NCI-H2227 treated with DMSO at 0.1 percent for 48 hours (cell line): ENCODE measurements around the gene HIRA.
"Not testable (repeated sequence)": the region's sequence is repeated elsewhere in the genome, so short reads cannot be mapped to it uniquely, and the experiment has no call there.

Experiments
- DNase-seq: peaks from one replicate; lab custom pipeline; 2025; lab: John Stamatoyannopoulos, UW

Gene HIRA

GRCh38 chr22:19463008-19463407 lies 31.5 kb upstream of the HIRA start:
- no peak for DNase-seq

- DNase-seq, result no peak
Measured at GRCh38 chr22:19461506-19461905, 30.0 kb upstream of the HIRA start.

GRCh38 chr22:19460036-19460435 lies 28.5 kb upstream of the HIRA start:
- DNase-seq, result no peak

- DNase-seq, result no peak
Measured at GRCh38 chr22:19457828-19458428, 26.4 kb upstream of the HIRA start.

- DNase-seq, result no peak
Measured at GRCh38 chr22:19456541-19456940, 25.0 kb upstream of the HIRA start.

- no peak for DNase-seq
Measured at GRCh38 chr22:19455585-19456370, 24.2 kb upstream of the HIRA start.

- no peak for DNase-seq
Measured at GRCh38 chr22:19455033-19455432, 23.5 kb upstream of the HIRA start.

- no peak for DNase-seq
Measured at GRCh38 chr22:19454156-19454555, 22.6 kb upstream of the HIRA start.

- no peak for DNase-seq
Measured at GRCh38 chr22:19453718-19454117, 22.2 kb upstream of the HIRA start.

- no peak for DNase-seq
Measured at GRCh38 chr22:19451570-19451969, 20.0 kb upstream of the HIRA start.

- DNase-seq, result no peak
Measured at GRCh38 chr22:19450363-19451175, 19.0 kb upstream of the HIRA start.

- no peak for DNase-seq
Measured at GRCh38 chr22:19449422-19449767, 17.9 kb upstream of the HIRA start.

GRCh38 chr22:19448739-19449421 lies 17.3 kb upstream of the HIRA start:
- no peak for DNase-seq

GRCh38 chr22:19448076-19448607 lies 16.6 kb upstream of the HIRA start:
- peak; percentile 50 for DNase-seq

- peak; percentile 97 for DNase-seq
Measured at GRCh38 chr22:19447330-19448075, 16.0 kb upstream of the HIRA start, which contains the start of gene C22orf39. TSS of gene C22orf39 (minus strand) at chr22:19447711. CDS start at chr22:19447688, 23 bp downstream.

- DNase-seq, result peak; percentile 17
Measured at GRCh38 chr22:19446603-19447329, 15.2 kb upstream of the HIRA start.

GRCh38 chr22:19445279-19445982 lies 13.9 kb upstream of the HIRA start:
- DNase-seq, result not testable (repeated sequence)

GRCh38 chr22:19443544-19444211 lies 12.1 kb upstream of the HIRA start:
- no peak for DNase-seq

- DNase-seq, result no peak
Measured at GRCh38 chr22:19442166-19442565, 10.6 kb upstream of the HIRA start.
